GM19238 (cell line): ENCODE results near the gene ORM1.
"Not testable (repeated sequence)": the region's sequence is repeated elsewhere in the genome, so short reads cannot be mapped to it uniquely, and the experiment has no call there.

Source experiments
- DNase-seq: peaks from one replicate; pipeline ENCODE4 v3.0.0; 2011; ENCODE audit warnings: low spot score; ENCODE audit not compliant: insufficient read length

Gene ORM1

DNA sequence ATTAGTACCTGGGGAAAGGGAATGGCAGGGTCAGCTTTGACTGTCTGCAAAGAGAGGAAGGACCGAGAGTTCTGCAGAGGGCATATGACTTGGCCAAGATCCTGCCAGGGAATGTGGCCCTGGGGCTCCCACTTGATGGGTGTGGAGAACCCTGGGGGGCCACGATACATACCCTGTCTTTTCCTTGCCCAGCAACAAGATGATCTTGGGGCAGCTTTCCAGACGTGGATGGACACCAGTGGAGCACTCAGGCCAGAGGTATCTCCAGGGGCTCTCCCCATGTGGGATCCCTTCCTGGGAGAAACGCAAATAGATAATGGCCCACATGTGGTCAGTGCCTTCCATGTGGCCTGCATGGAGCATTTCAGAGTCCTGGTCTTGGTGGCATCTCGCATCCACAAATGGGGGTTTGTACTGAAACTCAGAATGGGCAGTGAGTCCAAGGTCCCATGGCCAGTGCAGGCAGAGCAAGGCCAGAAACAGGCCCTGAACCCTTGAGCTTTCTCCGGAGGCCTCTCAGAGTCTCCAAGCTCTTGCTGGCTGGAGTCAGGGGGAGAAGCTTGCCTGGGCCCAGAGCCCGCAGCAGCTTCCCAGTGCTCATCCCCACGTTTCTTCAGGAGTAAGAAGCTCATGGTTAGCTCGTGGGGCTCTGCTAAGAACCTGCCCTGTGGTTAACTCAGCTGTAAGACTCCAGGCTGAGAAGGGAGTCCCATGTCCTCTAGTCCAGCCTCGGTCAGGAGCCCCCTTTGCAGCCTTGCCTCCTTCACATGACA, 18.3 kb upstream of the ORM1 start:
- DNase-seq, result no peak

DNA sequence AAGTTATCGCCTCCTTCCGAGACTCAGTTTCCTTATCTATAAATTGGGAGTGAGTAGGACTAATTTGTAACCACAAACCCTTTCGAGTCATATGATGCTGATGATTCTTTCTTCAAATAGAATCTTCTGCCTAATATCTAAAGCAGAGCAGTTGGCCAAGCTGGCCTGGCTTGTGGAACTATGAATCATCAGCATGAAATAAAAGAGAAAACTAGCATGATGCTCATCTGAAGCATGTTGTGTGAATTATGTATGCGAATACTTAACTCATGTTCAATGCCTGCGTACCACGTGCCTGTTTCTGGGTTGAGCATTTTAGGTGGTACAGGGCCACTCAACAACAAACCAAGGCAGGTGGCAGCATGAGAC, 15.0 kb upstream of the ORM1 start:
- no peak for DNase-seq

DNA sequence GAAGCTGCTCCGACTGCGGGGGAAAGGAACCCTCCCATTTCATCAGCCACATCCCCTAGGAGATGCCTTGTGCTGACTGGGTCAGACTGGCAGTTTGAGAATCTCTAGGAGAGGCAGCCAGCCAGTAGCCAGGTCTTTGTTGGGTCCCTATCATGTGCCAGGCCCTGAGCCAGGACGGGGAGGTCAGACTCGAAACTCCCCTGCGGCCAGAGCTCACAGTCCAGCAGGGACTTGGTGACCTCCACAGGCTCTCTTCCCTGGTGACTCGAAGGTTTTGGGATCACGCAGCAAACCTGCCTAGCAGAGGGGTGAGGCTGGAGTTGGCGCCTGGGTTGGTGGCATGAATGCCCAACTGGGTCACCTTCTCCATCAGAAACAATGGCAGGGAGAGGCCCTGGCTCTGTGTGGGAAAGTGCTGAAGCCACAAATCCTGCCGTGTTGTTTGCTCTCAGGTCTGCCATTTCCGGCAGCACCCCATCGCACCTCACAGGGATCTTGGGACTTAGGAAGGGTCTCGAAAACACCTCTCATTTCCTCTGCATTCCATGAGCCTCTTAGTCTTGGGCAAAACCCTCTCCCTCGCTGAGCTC, 14.4 kb upstream of the ORM1 start:
- DNase-seq, result no peak

DNA sequence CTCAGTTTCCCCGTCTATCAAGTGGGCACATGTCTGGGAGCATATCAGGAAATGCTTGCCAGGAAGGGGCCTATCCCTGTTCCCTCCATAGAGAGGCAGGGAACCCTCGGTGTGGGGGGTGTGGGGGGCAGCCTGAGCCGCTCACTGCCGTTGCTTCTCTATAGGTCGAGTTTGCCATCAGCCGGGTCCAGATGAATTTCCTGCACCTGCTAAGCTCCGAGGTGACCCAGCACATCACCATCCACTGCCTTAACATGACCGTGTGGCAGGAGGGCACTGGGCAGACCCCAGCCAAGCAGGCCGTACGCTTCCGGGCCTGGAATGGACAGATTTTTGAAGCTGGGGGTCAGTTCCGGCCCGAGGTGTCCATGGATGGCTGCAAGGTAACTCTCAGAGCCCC, 13.8 kb upstream of the ORM1 start:
- DNase-seq, result no peak

DNA sequence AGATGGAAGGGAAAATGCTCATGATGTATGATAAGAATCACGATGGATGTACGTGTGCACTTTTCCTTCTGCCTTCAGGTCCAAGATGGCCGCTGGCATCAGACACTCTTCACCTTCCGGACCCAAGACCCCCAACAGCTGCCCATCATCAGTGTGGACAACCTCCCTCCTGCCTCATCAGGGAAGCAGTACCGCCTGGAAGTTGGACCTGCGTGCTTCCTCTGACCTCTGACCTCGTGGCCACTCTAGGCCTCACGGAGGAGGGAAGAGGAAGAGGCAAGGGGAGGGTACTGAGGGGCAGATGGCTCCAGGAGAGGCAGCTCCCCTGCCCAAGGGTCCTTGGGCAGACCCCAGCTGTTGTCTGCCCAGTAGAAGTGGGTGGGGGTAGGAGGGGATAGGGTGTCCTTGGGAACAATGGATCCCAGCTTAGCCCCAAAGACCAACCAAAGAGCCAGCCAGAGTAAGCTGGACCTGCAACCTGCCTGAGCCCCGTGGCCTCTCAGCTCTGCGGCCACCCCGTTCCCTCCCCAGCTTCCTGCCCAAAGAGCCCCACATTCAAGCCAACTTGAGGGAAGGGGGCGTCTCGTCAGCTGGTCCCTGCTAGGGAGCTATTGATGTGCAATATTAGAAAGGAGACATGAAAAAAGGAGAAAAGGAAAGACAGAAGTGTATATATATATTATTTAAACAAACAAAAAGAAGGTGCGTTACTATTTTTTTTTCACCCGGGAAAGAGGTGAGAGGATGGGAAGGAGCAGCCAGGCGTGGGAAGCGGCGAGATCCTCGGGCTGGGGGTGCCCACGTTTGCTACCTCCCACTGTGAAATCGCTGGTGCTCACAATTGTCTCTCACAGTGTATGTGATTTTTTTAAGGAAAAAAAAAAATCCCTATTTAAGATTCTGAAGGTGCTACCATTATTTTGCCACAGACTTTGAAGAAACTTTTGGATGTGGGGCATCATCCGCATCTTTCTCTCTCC, 12.1 kb upstream of the ORM1 start:
- DNase-seq, result no peak

DNA sequence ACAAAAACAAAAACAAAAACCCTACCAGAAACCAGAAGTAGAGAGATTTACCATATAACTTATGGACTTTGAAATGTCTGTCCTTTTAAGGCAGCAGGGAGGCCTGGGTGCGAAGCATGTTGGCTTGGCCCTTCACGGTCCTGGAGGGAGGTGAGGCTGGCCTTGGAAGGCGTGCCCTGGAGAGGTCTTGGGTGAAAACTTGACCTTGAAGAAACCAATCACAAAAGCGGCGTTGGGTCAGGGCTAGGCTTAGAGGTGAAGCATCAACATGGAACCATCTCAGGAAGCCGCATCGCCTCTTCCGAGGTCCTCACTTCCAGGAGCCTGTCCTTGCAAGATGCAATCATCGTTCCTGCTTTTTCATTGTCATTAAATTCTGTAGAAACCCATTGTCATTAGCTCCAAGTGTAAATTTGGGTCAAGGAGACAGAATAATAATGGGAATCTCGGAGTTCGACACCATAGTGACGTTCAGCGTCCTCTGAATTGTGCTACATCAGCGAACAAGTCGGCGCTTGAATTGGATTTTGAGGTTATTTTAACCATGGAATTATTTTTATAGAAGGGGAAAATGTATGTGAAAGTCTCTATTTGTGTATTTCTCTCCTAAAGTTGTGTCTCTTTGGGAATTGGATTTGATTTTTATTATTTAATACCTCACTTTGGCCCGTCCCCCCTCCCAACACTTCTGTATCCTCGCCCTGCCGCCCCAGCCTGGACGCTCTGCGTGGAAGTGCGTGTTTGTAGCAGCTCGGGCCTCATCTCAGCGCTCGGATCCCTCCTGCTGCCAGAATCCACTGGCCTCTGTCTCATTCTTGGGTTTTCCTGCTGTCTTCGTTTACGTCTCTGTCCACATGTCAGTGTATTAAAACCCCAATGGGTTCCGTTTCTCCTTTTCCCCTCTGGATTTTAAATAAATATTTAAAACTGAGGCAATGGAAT, 11.1 kb upstream of the ORM1 start:
- DNase-seq, result no peak

- DNase-seq, result no peak
These were observed 10.4 kb upstream of the ORM1 start for GRCh38 chr9:114312513-114312875.

DNA sequence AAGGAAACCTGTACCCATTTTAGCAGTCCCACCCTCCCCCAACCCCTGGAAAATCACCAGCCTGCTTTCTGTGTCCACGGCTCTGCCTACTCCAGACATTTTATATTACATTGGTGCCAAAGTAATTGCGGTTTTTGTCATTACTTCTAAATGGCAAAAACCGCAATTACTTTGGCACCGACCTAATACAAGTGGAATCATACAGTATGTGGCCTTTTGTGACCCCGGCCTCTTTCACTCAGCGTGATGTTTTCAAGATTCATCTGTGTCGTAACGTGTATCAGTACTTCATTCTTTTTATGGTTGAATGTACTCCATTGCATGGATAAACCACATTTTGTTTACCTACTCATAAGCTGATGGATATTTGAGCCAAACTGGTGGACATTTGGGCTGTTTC, 9.7 kb upstream of the ORM1 start:
- no peak for DNase-seq

GRCh38 chr9:114314256-114314867, 8.5 kb upstream of the ORM1 start:
- no peak for DNase-seq

GRCh38 chr9:114314881-114315722, 7.8 kb upstream of the ORM1 start:
- no peak for DNase-seq

GRCh38 chr9:114315723-114316363, 7.1 kb upstream of the ORM1 start:
- DNase-seq, result no peak

GRCh38 chr9:114316605-114317230, 6.2 kb upstream of the ORM1 start:
- DNase-seq, result no peak

DNA sequence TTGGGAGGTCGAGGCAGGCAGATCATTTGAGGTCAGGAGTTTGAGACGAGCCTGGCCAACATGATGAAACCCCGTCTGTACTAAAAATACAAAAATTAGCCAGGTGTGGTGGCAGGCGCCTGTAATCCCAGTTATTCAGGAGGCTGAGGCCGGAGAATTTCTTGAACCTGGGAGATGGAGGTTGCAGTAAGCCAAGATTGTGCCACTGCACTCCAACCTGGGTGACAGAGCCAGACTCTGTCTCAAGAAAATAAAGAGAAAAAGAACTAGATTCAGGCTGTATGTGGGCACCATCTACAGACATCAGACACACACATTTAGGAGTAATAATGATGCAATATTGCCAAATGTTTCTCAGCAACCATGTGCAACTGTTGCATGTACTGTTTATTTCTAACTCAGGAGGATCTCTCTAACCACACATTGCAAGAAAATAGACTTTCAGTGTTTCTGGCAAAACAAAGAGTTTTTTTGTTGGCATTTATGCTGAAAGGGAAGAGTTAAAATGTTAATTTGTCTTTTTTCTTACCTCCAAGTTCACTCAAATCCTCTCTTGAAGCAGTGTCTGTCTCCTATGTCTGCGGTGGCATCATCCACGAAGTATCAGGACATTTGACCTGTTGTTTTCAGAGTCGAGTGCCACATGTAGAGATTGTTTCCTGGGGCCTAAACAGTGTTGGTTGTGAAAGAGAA, 5.1 kb upstream of the ORM1 start:
- no peak for DNase-seq

- DNase-seq, result no peak
These were observed 4.5 kb upstream of the ORM1 start for GRCh38 chr9:114318416-114318815.

- DNase-seq, result no peak
These were observed 3.8 kb upstream of the ORM1 start for GRCh38 chr9:114319147-114319546.

DNA sequence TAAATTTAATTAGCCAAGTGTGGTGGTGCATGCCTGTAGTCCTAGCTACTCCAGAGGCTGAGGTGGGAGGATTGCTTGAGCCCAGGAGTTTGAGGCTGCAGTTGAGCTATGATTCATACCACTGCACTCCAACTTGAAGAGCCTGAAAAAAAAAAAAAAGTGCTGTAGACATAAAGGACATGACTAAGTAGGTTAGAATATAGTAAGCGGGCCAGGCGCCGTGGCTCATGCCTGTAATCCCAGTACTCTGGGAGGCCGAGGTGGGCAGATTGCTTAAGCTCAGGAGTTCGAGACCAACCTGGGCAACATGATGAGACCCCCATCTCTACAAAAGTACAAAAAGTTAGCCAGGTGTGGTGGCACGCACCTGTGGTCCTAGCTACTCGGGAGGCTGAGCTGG, 2.2 kb upstream of the ORM1 start:
- not testable (repeated sequence) for DNase-seq

- DNase-seq, result no peak
These were observed 1.1 kb upstream of the ORM1 start for GRCh38 chr9:114321759-114322158.

DNA sequence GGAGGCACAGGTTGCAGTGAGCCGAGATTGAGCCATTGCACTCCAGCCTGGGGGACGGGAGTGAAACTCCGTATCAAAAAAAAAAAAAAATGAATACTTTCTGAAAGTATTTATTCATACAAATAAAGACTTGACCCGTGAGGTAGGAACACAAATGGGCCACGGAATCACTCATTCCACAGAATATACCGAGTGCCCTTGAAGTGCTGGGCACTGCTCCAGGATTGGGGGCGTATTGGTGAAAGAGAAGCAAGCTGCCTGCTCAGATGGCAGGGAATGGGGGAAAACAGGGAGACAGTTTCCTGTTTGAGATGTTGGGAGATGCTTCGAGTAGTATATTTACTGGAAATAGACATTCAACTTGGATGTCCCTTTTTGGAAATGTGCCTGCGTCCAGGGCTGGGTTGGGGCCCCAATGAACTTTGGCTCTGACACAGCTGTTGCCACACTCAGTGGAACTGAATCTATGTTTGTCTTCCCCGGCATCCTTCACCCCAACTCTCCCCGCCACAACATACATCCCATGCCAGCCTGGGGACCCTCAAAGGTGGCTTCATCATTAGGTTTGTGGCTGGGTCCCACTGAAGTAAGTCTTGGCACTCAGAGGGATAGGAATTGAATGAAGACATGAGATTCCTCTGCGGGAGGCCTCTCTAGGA, 609 bp upstream of the ORM1 start:
- not testable (repeated sequence) for DNase-seq
